ENCODE results near the gene DDX19B. TPM values are rescaled to one million over a fixed set of nuclear protein-coding genes. Genes with fewer than 3 reads are reported as not detected.
"Not testable (repeated sequence)": the region's sequence is repeated elsewhere in the genome, so short reads cannot be mapped to it uniquely, and the experiment has no call there.

Gene DDX19B
- 10 to 100 TPM; 24.0 to 47.0 (median 27.6) TPM for total RNA-seq

GRCh38 chr16:70298988-70299938, at the start of gene DDX19B:
DDX19B (plus strand) TSS chr16:70299186; CDS start chr16:70299298, 112 bp downstream.
- Histone ChIP-seq H3K36me3 (peaks cover 0 to 2% (median 0%) of the 10 kb centered on the region in 4 donors), H3K4me1 (peaks cover 15 to 17% (median 16%) of the 10 kb centered on the region in 4 donors), H3K4me3 (peak within 1 kb of the TSS; percentile 49 to 87 (median 77)), H3K9me3 (peaks cover 0 to 6% (median 2%) of the 10 kb centered on the region in 4 donors), H3K27me3 (no peaks in the 10 kb centered on the region), H3K27ac (peak within 1 kb of the TSS; percentile 93 to 98 (median 96))
- ATAC-seq (ENCODE audit: low FRiP score in 2 of 2), result peak; percentile 91 to 97
- peak; percentile 85 to 97 for DNase-seq
- TF ChIP-seq POLR2AphosphoS5 (IDR thresholded peaks at IDR 0.05) (peak; percentile 86 to 88), EP300 (IDR thresholded peaks at IDR 0.05) (peak in 1 of 4 donors; percentile 53), POLR2A (IDR thresholded peaks at IDR 0.05) (peak; percentile 30 to 88 (median 82))
- TF ChIP-seq, protein P1, sequence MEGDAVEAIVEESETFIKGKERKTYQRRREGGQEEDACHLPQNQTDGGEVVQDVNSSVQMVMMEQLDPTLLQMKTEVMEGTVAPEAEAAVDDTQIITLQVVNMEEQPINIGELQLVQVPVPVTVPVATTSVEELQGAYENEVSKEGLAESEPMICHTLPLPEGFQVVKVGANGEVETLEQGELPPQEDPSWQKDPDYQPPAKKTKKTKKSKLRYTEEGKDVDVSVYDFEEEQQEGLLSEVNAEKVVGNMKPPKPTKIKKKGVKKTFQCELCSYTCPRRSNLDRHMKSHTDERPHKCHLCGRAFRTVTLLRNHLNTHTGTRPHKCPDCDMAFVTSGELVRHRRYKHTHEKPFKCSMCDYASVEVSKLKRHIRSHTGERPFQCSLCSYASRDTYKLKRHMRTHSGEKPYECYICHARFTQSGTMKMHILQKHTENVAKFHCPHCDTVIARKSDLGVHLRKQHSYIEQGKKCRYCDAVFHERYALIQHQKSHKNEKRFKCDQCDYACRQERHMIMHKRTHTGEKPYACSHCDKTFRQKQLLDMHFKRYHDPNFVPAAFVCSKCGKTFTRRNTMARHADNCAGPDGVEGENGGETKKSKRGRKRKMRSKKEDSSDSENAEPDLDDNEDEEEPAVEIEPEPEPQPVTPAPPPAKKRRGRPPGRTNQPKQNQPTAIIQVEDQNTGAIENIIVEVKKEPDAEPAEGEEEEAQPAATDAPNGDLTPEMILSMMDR (IDR thresholded peaks at IDR 0.05), result peak in 1 of 6 experiments; percentile 37
- 1 to 4% methylated on average over 14 to 29 of the region's 37 CpGs for WGBS, 2 donors

DNA sequence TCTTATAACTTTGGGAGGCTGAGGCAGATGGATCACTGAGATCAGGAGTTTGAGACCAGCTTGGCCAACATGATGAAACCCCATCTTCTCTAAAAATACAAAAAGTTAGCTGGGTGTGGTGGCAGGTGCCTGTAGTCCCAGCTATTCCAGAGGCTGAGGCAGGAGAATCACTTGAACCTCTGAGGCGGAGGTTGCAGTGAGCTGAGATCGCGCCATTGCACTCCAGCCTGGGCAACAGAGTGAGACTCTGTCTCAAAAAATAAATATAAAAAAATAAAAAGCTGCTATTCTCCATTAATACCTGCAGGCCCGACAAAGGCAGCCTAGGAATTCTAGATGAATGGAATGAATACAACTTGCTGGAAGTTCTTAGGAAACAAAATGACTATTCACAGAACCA, 49.3 kb upstream of the DDX19B start:
- 83 to 91% methylated on average over 4 of the region's 4 CpGs for WGBS, 2 donors
- H3K4me3 ChIP-seq, result peak overlapping the region in 1 of 4 donors; percentile 95
- H3K27ac ChIP-seq; H3K27me3 ChIP-seq; H3K9me3 ChIP-seq; DNase-seq; ATAC-seq (ENCODE audit: low FRiP score in 2 of 2): not testable (repeated sequence)
- peaks cover 3 to 29% (median 23%) of the 10 kb centered on the region in 4 donors for H3K36me3 ChIP-seq
- H3K4me1 ChIP-seq, result peaks cover 15 to 24% (median 17%) of the 10 kb centered on the region in 4 donors

DNA sequence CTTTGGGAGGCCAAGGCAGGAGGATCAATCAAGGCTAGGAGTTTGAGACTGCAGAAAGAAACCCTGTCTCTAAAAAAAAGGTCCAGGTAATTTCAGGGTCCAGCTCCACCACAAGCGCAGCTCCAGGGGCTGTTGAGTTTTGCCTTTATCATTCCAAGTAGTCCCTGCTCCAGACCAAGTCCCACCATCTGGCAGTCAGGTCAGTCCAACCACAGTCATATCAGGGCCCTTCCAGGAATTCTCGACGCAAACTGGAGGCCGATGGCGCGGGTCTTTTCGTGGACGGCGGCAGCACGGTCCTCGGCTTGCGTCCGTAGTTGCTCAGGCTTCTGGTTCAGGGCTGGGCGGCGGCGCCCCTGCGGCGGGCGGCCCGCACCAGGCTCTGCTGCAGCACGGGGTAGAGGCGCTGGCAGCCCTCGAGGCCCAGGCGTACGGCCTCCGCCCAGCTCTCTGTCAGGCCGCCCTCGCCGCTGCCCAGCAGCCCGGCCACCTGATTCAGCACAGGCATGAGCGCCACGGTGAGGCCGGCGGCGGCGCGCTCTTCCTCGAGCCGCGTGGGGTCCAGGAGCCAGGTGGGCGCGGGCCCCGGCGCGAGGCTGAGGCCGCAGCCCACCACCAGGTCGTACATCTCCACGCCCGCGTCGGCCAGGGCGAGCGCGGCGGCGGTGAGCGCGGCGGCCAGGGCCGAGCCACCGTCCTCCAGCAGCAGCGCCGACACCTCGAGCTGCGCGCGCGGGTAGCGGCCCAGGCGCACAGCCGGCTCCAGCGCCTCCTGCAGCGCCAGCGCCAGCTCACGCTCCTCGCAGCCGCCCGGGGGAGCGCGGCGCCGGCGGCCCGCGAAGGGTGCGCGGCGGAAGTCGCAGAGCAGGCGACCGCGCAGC, 48.0 kb upstream of the DDX19B start:
- Histone ChIP-seq H3K4me1 (peaks cover 15 to 24% (median 17%) of the 10 kb centered on the region in 4 donors), H3K27me3 (no peaks in the 10 kb centered on the region), H3K36me3 (peaks cover 3 to 42% (median 35%) of the 10 kb centered on the region in 4 donors), H3K9me3 (no peaks in the 10 kb centered on the region), H3K27ac (peak overlapping the region; percentile 45 to 94 (median 88)), H3K4me3 (peak overlapping the region; percentile 41 to 95 (median 88))
- ATAC-seq (ENCODE audit: low FRiP score in 2 of 2) (peak; percentile 57 to 59), DNase-seq (peak; percentile 58 to 91)
- 3 to 4% methylated on average over 15 to 36 of the region's 92 CpGs for WGBS, 2 donors
- no peak for TF ChIP-seq POLR2A (IDR thresholded peaks at IDR 0.05)
- no peak for TF ChIP-seq EP300 (IDR thresholded peaks at IDR 0.05)
- no peak for TF ChIP-seq POLR2AphosphoS5 (IDR thresholded peaks at IDR 0.05)
- TF ChIP-seq, protein P1 (IDR thresholded peaks at IDR 0.05), result peak in 1 of 6 experiments; percentile 17

GRCh38 chr16:70251629-70252354, 47.2 kb upstream of the DDX19B start, which contains the start of gene EXOSC6:
EXOSC6 (minus strand) TSS chr16:70251940; CDS start chr16:70251900, 40 bp downstream.
- no peaks in the 10 kb centered on the region for H3K9me3 ChIP-seq
- WGBS, 2 donors, result 5 to 13% methylated on average over 15 to 17 of the region's 65 CpGs
- peak in 2 of 4 donors; percentile 81 to 88 for TF ChIP-seq POLR2A (IDR thresholded peaks at IDR 0.05)
- peak; percentile 67 to 94 for TF ChIP-seq POLR2AphosphoS5 (IDR thresholded peaks at IDR 0.05)
- TF ChIP-seq EP300 (IDR thresholded peaks at IDR 0.05), result no peak
- TF ChIP-seq, protein P1 (IDR thresholded peaks at IDR 0.05), result peak; percentile 89 to 98 (median 94)
- H3K4me1 ChIP-seq, result peaks cover 15 to 24% (median 17%) of the 10 kb centered on the region in 4 donors
- DNase-seq (peak; percentile 93 to 95), ATAC-seq (ENCODE audit: low FRiP score in 2 of 2) (peak; percentile 99)
- peak within 1 kb of the TSS; percentile 80 to 95 (median 88) for H3K4me3 ChIP-seq
- H3K27ac ChIP-seq, result peak within 1 kb of the TSS; percentile 73 to 94 (median 88)
- H3K36me3 ChIP-seq, result peaks cover 9 to 50% (median 43%) of the 10 kb centered on the region in 4 donors
- H3K27me3 ChIP-seq, result no peaks in the 10 kb centered on the region
